GM12891 (cell line): ENCODE results near the gene SLC26A11.
"Not testable (repeated sequence)": the region's sequence is repeated elsewhere in the genome, so short reads cannot be mapped to it uniquely, and the experiment has no call there.

Experiments used
- DNase-seq: peaks from one replicate; pipeline ENCODE4 v3.0.0; 2011; ENCODE audit warnings: low spot score; ENCODE audit not compliant: insufficient read length
- FAIRE-seq: peaks from 2 replicates; lab custom pipeline; 2011; peaks lifted over from hg19 to GRCh38; lab: Jason Lieb, UNC
- PAX5 ChIP-seq: IDR thresholded peaks from 2 replicates; pipeline ENCODE4 v1.6.1; 2011; ENCODE audit warnings: low read length, moderate library complexity, mild to moderate bottlenecking; ENCODE audit not compliant: insufficient read depth, severe bottlenecking
- POLR2A ChIP-seq: IDR thresholded peaks from 2 replicates; pipeline ENCODE4 v1.6.1; 2011; ENCODE audit warnings: low read depth, low read length, control low read depth
- POLR2AphosphoS5 ChIP-seq: IDR thresholded peaks from 2 replicates; pipeline ENCODE4 v1.6.1; 2011; ENCODE audit warnings: low read depth, low read length, control low read depth
- POU2F2 ChIP-seq: IDR thresholded peaks from 2 replicates; pipeline ENCODE4 v1.6.1; 2011; ENCODE audit warnings: low read depth, mild to moderate bottlenecking, control low read depth, low read length, moderate library complexity
- SPI1 ChIP-seq: IDR thresholded peaks from 2 replicates; pipeline ENCODE4 v1.6.1; 2011; ENCODE audit warnings: low read depth, low read length, control low read depth
- TAF1 ChIP-seq: IDR thresholded peaks from 2 replicates; pipeline ENCODE4 v1.6.1; 2011; ENCODE audit warnings: low read depth, low read length, control low read depth

SLC26A11 gene

GRCh38 chr17:80290156-80290555, 69.9 kb downstream of the SLC26A11 start:
- TF ChIP-seq PAX5 (no peak), POU2F2 (peak; percentile 69), POLR2AphosphoS5 (peak; percentile 56; the same call in 1 of the 2 replicates)
- DNase-seq (no peak), FAIRE-seq (peak; percentile 91)

GRCh38 chr17:80291260-80291659, 71.0 kb downstream of the SLC26A11 start:
- no peak for FAIRE-seq
- TF ChIP-seq PAX5 (no peak), POLR2A (no peak), TAF1 (no peak), POU2F2 (no peak), SPI1 (no peak), POLR2AphosphoS5 (no peak)
- DNase-seq = no peak

- DNase-seq (no peak), FAIRE-seq (no peak)
- TF ChIP-seq SPI1 = no peak
- no peak for TF ChIP-seq POLR2AphosphoS5
- TF ChIP-seq POLR2A = no peak
- no peak for TF ChIP-seq POU2F2
- TF ChIP-seq TAF1 = no peak
These were observed 71.7 kb downstream of the SLC26A11 start for GRCh38 chr17:80291691-80292487.

- FAIRE-seq (peak; percentile 38), DNase-seq (no peak)
- TF ChIP-seq PAX5 = no peak
- TF ChIP-seq POLR2A = no peak
- TF ChIP-seq SPI1 = no peak
These were observed 72.3 kb downstream of the SLC26A11 start for GRCh38 chr17:80292521-80292971.

GRCh38 chr17:80294210-80294609, 74.0 kb downstream of the SLC26A11 start:
- DNase-seq (no peak), FAIRE-seq (no peak)
- TF ChIP-seq PAX5 (no peak), POU2F2 (no peak), SPI1 (no peak), TAF1 (no peak), POLR2AphosphoS5 (no peak), POLR2A (no peak)

- FAIRE-seq = no peak
- no peak for TF ChIP-seq POLR2AphosphoS5
- no peak for TF ChIP-seq SPI1
- TF ChIP-seq POLR2A = no peak
- no peak for TF ChIP-seq PAX5
- no peak for TF ChIP-seq POU2F2
- no peak for DNase-seq
These were observed 74.4 kb downstream of the SLC26A11 start for GRCh38 chr17:80294653-80295052.

GRCh38 chr17:80295146-80295545, 74.9 kb downstream of the SLC26A11 start:
- TF ChIP-seq PAX5 (no peak), POLR2A (no peak), SPI1 (no peak), POU2F2 (no peak), POLR2AphosphoS5 (no peak), TAF1 (no peak)
- DNase-seq (no peak), FAIRE-seq (no peak)

- DNase-seq (no peak), FAIRE-seq (no peak)
- no peak for TF ChIP-seq TAF1
- no peak for TF ChIP-seq SPI1
- no peak for TF ChIP-seq POLR2A
- no peak for TF ChIP-seq POLR2AphosphoS5
- no peak for TF ChIP-seq POU2F2
- no peak for TF ChIP-seq PAX5
These were observed 75.3 kb downstream of the SLC26A11 start for GRCh38 chr17:80295559-80295958.

GRCh38 chr17:80296221-80296620, 76.0 kb downstream of the SLC26A11 start:
- DNase-seq = no peak
- TF ChIP-seq TAF1 (no peak), POU2F2 (no peak), SPI1 (no peak), POLR2A (no peak), PAX5 (no peak), POLR2AphosphoS5 (no peak)
- FAIRE-seq = no peak

- no peak for FAIRE-seq
- TF ChIP-seq PAX5 (no peak), SPI1 (no peak), POU2F2 (no peak), TAF1 (no peak), POLR2AphosphoS5 (no peak), POLR2A (no peak)
These were observed 77.9 kb downstream of the SLC26A11 start for GRCh38 chr17:80297996-80298560.

GRCh38 chr17:80299350-80300100, 79.3 kb downstream of the SLC26A11 start:
- FAIRE-seq, DNase-seq: not testable (repeated sequence)

More at GRCh38 chr17:80297996-80298560, 77.9 kb downstream of the SLC26A11 start:
- DNase-seq = no peak

- not testable (repeated sequence) for FAIRE-seq, DNase-seq
These were observed 80.5 kb downstream of the SLC26A11 start for GRCh38 chr17:80300756-80301155.
